ENCODE results near the gene TCF12. TPM values are rescaled to one million over a fixed set of nuclear protein-coding genes. Genes with fewer than 3 reads are reported as not detected.

Gene TCF12
- total RNA-seq, 1 donor from 2014 or later = 207 TPM

GRCh38 chr15:57286446-57287122 lies 368.1 kb downstream of the TCF12 start:
- Mint-ChIP-seq H3K4me1 (peaks cover 31% of the 10 kb centered on the region), H3K9me3 (peaks cover 3% of the 10 kb centered on the region), H3K27ac (ENCODE audit: unreplicated experiment) (peak overlapping the region; percentile 92), H3K36me3 (ENCODE audit: low read depth) (peaks cover 50% of the 10 kb centered on the region), H3K27me3 (ENCODE audit: low read depth) (no peaks in the 10 kb centered on the region), H3K4me3 (no peak overlapping the region)
- no peak for DNase-seq (ENCODE audit: low read depth, low spot score)
- TF ChIP-seq CTCF (conservative IDR thresholded peaks at IDR 0.05) = no peak

GRCh38 chr15:57287123-57287521 lies 368.7 kb downstream of the TCF12 start:
- peaks cover 31% of the 10 kb centered on the region for H3K4me1 Mint-ChIP-seq
- peaks cover 3% of the 10 kb centered on the region for H3K9me3 Mint-ChIP-seq
- H3K27ac Mint-ChIP-seq (ENCODE audit: unreplicated experiment) = no peak overlapping the region
- H3K4me3 Mint-ChIP-seq = no peak overlapping the region
- H3K36me3 Mint-ChIP-seq (ENCODE audit: low read depth) = peaks cover 52% of the 10 kb centered on the region
- DNase-seq (ENCODE audit: low read depth, low spot score) = no peak
- no peak for TF ChIP-seq CTCF (conservative IDR thresholded peaks at IDR 0.05)
- H3K27me3 Mint-ChIP-seq (ENCODE audit: low read depth) = no peaks in the 10 kb centered on the region

GRCh38 chr15:57288926-57289580 lies 370.6 kb downstream of the TCF12 start:
- no peak for DNase-seq (ENCODE audit: low read depth, low spot score)
- Mint-ChIP-seq H3K9me3 (peaks cover 5% of the 10 kb centered on the region), H3K36me3 (ENCODE audit: low read depth) (peaks cover 51% of the 10 kb centered on the region), H3K4me3 (no peak overlapping the region), H3K27ac (ENCODE audit: unreplicated experiment) (no peak overlapping the region), H3K4me1 (peaks cover 28% of the 10 kb centered on the region), H3K27me3 (ENCODE audit: low read depth) (no peaks in the 10 kb centered on the region)
- TF ChIP-seq CTCF (conservative IDR thresholded peaks at IDR 0.05) = no peak

GRCh38 chr15:57290187-57290586 lies 371.7 kb downstream of the TCF12 start:
- Mint-ChIP-seq H3K4me1 (peaks cover 27% of the 10 kb centered on the region), H3K9me3 (peaks cover 8% of the 10 kb centered on the region), H3K4me3 (no peak overlapping the region), H3K27ac (ENCODE audit: unreplicated experiment) (no peak overlapping the region), H3K36me3 (ENCODE audit: low read depth) (peaks cover 49% of the 10 kb centered on the region), H3K27me3 (ENCODE audit: low read depth) (no peaks in the 10 kb centered on the region)
- no peak for DNase-seq (ENCODE audit: low read depth, low spot score)
- no peak for TF ChIP-seq CTCF (conservative IDR thresholded peaks at IDR 0.05)

- TF ChIP-seq CTCF (conservative IDR thresholded peaks at IDR 0.05) = no peak
- H3K4me1 Mint-ChIP-seq = peaks cover 24% of the 10 kb centered on the region
- H3K4me3 Mint-ChIP-seq = no peak overlapping the region
- no peak overlapping the region for H3K27ac Mint-ChIP-seq (ENCODE audit: unreplicated experiment)
- H3K9me3 Mint-ChIP-seq = peaks cover 8% of the 10 kb centered on the region
- H3K27me3 Mint-ChIP-seq (ENCODE audit: low read depth) = no peaks in the 10 kb centered on the region
- DNase-seq (ENCODE audit: low read depth, low spot score) = no peak
- H3K36me3 Mint-ChIP-seq (ENCODE audit: low read depth) = peaks cover 48% of the 10 kb centered on the region
Measured at GRCh38 chr15:57290826-57291225, 372.4 kb downstream of the TCF12 start.
